HepG2 (cell line): ENCODE results near the gene TP63.

ENCODE experiments used
- EP300 ChIP-seq, 3 experiments: sonication (generic) in 1 of 3; formaldehyde crosslinking in 1 of 3; IDR thresholded peaks; 2 replicates each; pipeline versions ENCODE4 v1.5.1 to v1.6.1; 2011 to 2020; ENCODE audit warnings: low read depth in 2 of 3, low read length in 2 of 3, borderline replicate concordance in 1 of 3, improper control_type of control experiment in 1 of 3, mild to moderate bottlenecking in 1 of 3, missing genetic modification reagents in 1 of 3, moderate library complexity in 1 of 3
- FOSL2 ChIP-seq: sonication (generic); formaldehyde crosslinking; IDR thresholded peaks from 2 replicates; pipeline ENCODE4 v1.4.0; 2020; ENCODE audit warnings: missing genetic modification reagents
- JUND ChIP-seq: sonication (generic); formaldehyde crosslinking; IDR thresholded peaks from 2 replicates; pipeline ENCODE4 v1.8.0; 2022; ENCODE audit warnings: mild to moderate bottlenecking, missing genetic modification reagents
- MAZ ChIP-seq, 2 experiments: sonication (generic) in 1 of 2; formaldehyde crosslinking in 1 of 2; IDR thresholded peaks; 2 replicates each; pipeline versions ENCODE4 v1.5.0 to v1.6.1; 2012 to 2020; ENCODE audit warnings: low read depth in 2 of 2, mild to moderate bottlenecking in 2 of 2, borderline replicate concordance in 1 of 2, improper control_type of control experiment in 1 of 2, low read length in 1 of 2, missing genetic modification reagents in 1 of 2, moderate library complexity in 1 of 2
- SATB2 ChIP-seq: sonication (generic); formaldehyde crosslinking; IDR thresholded peaks from 2 replicates; pipeline ENCODE4 v1.5.0; 2020; ENCODE audit warnings: missing genetic modification reagents
- TGIF2 ChIP-seq: IDR thresholded peaks from 2 replicates; pipeline ENCODE4 v1.6.1; 2016; ENCODE audit warnings: control low read depth, missing compliant biosample characterization
- ZNF136 ChIP-seq: sonication (generic); formaldehyde crosslinking; IDR thresholded peaks from 2 replicates; pipeline ENCODE4 v1.8.1; 2022; ENCODE audit warnings: low read depth, mild to moderate bottlenecking, moderate library complexity, missing genetic modification reagents
- TF ChIP-seq, protein P1 (sequence below): sonication (generic); formaldehyde crosslinking; conservative IDR thresholded peaks from 2 replicates; pipeline ENCODE4 v1.4.0; 2020; ENCODE audit warnings: missing genetic modification reagents
- TF ChIP-seq, protein P2 (sequence below): sonication (generic); formaldehyde crosslinking; IDR thresholded peaks from 2 replicates; pipeline ENCODE4 v1.5.0; 2020; ENCODE audit warnings: mild to moderate bottlenecking, missing genetic modification reagents, moderate library complexity
- TF ChIP-seq, protein P3 (sequence below): IDR thresholded peaks from 2 replicates; pipeline ENCODE4 v1.6.1; 2016; ENCODE audit warnings: low read depth, missing genetic modification reagents, missing compliant biosample characterization
- TF ChIP-seq, protein P4 (sequence below), 2 experiments: sonication (generic) in 1 of 2; formaldehyde crosslinking in 1 of 2; IDR thresholded peaks; 2 replicates each; pipeline versions ENCODE4 v1.5.1 to v1.6.1; 2011 to 2020; ENCODE audit warnings: borderline replicate concordance in 1 of 2, low read depth in 1 of 2, low read length in 1 of 2, mild to moderate bottlenecking in 1 of 2, missing genetic modification reagents in 1 of 2, moderate library complexity in 1 of 2
- TF ChIP-seq, protein P5 (sequence below): IDR thresholded peaks from 2 replicates; pipeline ENCODE4 v1.6.1; 2016
- TF ChIP-seq, protein P6 (sequence below): sonication (generic); formaldehyde crosslinking; IDR thresholded peaks from 2 replicates; pipeline ENCODE4 v1.8.1; 2022; ENCODE audit warnings: mild to moderate bottlenecking, missing genetic modification reagents

DNA sequence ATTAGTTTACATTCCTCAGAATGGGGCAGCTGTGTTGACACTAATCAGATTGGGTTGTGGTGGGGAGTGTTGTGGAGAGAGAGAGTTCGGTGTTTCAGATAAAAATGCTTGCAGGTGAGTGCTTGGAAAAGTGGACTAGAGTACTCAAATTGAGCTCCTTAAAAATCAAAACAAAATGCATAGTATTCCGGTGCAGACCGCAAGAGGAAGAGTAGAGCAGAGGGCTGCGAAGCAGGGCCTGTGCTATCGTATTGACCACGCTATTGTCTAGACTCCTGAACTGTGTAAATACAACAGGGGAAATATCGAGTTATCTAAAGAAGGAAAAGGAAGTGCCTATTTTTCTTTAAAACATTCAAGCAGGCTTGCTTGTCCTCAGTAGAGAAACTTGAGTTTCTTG lies 159.5 kb downstream of the TP63 start:
- TF ChIP-seq MAZ (IDR thresholded peaks at IDR 0.05; ENCODE audit: borderline replicate concordance, low read depth, low read length) (no peak), MAZ (CRISPR knock-in tag; IDR thresholded peaks at IDR 0.05; ENCODE audit: low read depth) (no peak), JUND (CRISPR knock-in tag) (no peak), FOSL2 (no peak), ZNF136 (CRISPR knock-in tag) (no peak), EP300 (IDR thresholded peaks at IDR 0.05; ENCODE audit: low read depth in 2 of 2, low read length in 2 of 2) (no peak), EP300 (CRISPR knock-in tag; IDR thresholded peaks at IDR 0.05; ENCODE audit: borderline replicate concordance) (no peak), SATB2 (CRISPR knock-in tag) (no peak), TGIF2 (CRISPR knock-in tag) (no peak)
- TF ChIP-seq, protein P1, sequence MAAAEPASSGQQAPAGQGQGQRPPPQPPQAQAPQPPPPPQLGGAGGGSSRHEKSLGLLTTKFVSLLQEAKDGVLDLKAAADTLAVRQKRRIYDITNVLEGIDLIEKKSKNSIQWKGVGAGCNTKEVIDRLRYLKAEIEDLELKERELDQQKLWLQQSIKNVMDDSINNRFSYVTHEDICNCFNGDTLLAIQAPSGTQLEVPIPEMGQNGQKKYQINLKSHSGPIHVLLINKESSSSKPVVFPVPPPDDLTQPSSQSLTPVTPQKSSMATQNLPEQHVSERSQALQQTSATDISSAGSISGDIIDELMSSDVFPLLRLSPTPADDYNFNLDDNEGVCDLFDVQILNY (CRISPR knock-in tag), result no peak
- TF ChIP-seq, protein P2, sequence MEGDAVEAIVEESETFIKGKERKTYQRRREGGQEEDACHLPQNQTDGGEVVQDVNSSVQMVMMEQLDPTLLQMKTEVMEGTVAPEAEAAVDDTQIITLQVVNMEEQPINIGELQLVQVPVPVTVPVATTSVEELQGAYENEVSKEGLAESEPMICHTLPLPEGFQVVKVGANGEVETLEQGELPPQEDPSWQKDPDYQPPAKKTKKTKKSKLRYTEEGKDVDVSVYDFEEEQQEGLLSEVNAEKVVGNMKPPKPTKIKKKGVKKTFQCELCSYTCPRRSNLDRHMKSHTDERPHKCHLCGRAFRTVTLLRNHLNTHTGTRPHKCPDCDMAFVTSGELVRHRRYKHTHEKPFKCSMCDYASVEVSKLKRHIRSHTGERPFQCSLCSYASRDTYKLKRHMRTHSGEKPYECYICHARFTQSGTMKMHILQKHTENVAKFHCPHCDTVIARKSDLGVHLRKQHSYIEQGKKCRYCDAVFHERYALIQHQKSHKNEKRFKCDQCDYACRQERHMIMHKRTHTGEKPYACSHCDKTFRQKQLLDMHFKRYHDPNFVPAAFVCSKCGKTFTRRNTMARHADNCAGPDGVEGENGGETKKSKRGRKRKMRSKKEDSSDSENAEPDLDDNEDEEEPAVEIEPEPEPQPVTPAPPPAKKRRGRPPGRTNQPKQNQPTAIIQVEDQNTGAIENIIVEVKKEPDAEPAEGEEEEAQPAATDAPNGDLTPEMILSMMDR (CRISPR knock-in tag), result no peak
- TF ChIP-seq, protein P3, sequence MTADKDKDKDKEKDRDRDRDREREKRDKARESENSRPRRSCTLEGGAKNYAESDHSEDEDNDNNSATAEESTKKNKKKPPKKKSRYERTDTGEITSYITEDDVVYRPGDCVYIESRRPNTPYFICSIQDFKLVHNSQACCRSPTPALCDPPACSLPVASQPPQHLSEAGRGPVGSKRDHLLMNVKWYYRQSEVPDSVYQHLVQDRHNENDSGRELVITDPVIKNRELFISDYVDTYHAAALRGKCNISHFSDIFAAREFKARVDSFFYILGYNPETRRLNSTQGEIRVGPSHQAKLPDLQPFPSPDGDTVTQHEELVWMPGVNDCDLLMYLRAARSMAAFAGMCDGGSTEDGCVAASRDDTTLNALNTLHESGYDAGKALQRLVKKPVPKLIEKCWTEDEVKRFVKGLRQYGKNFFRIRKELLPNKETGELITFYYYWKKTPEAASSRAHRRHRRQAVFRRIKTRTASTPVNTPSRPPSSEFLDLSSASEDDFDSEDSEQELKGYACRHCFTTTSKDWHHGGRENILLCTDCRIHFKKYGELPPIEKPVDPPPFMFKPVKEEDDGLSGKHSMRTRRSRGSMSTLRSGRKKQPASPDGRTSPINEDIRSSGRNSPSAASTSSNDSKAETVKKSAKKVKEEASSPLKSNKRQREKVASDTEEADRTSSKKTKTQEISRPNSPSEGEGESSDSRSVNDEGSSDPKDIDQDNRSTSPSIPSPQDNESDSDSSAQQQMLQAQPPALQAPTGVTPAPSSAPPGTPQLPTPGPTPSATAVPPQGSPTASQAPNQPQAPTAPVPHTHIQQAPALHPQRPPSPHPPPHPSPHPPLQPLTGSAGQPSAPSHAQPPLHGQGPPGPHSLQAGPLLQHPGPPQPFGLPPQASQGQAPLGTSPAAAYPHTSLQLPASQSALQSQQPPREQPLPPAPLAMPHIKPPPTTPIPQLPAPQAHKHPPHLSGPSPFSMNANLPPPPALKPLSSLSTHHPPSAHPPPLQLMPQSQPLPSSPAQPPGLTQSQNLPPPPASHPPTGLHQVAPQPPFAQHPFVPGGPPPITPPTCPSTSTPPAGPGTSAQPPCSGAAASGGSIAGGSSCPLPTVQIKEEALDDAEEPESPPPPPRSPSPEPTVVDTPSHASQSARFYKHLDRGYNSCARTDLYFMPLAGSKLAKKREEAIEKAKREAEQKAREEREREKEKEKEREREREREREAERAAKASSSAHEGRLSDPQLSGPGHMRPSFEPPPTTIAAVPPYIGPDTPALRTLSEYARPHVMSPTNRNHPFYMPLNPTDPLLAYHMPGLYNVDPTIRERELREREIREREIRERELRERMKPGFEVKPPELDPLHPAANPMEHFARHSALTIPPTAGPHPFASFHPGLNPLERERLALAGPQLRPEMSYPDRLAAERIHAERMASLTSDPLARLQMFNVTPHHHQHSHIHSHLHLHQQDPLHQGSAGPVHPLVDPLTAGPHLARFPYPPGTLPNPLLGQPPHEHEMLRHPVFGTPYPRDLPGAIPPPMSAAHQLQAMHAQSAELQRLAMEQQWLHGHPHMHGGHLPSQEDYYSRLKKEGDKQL (CRISPR knock-in tag), result no peak
- TF ChIP-seq, protein P4, sequence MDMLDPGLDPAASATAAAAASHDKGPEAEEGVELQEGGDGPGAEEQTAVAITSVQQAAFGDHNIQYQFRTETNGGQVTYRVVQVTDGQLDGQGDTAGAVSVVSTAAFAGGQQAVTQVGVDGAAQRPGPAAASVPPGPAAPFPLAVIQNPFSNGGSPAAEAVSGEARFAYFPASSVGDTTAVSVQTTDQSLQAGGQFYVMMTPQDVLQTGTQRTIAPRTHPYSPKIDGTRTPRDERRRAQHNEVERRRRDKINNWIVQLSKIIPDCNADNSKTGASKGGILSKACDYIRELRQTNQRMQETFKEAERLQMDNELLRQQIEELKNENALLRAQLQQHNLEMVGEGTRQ (IDR thresholded peaks at IDR 0.05; ENCODE audit: low read depth, low read length), result no peak
- TF ChIP-seq, protein P4 (CRISPR knock-in tag; IDR thresholded peaks at IDR 0.05; ENCODE audit: borderline replicate concordance), result no peak
- TF ChIP-seq, protein P5, sequence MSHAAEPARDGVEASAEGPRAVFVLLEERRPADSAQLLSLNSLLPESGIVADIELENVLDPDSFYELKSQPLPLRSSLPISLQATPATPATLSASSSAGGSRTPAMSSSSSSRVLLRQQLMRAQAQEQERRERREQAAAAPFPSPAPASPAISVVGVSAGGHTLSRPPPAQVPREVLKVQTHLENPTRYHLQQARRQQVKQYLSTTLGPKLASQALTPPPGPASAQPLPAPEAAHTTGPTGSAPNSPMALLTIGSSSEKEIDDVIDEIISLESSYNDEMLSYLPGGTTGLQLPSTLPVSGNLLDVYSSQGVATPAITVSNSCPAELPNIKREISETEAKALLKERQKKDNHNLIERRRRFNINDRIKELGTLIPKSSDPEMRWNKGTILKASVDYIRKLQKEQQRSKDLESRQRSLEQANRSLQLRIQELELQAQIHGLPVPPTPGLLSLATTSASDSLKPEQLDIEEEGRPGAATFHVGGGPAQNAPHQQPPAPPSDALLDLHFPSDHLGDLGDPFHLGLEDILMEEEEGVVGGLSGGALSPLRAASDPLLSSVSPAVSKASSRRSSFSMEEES (CRISPR knock-in tag), result no peak
- TF ChIP-seq, protein P6, sequence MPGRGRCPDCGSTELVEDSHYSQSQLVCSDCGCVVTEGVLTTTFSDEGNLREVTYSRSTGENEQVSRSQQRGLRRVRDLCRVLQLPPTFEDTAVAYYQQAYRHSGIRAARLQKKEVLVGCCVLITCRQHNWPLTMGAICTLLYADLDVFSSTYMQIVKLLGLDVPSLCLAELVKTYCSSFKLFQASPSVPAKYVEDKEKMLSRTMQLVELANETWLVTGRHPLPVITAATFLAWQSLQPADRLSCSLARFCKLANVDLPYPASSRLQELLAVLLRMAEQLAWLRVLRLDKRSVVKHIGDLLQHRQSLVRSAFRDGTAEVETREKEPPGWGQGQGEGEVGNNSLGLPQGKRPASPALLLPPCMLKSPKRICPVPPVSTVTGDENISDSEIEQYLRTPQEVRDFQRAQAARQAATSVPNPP, result no peak
